ENCODE measurements around the gene CENPO. TPM values are rescaled to one million over a fixed set of nuclear protein-coding genes. Genes with fewer than 3 reads are reported as not detected.
A peak's percentile ranks its signal among the peaks of the same experiment; 100 is the strongest.

Gene CENPO
- total RNA-seq, 1 experiment from 2014 or later, result 39.3 TPM

DNA sequence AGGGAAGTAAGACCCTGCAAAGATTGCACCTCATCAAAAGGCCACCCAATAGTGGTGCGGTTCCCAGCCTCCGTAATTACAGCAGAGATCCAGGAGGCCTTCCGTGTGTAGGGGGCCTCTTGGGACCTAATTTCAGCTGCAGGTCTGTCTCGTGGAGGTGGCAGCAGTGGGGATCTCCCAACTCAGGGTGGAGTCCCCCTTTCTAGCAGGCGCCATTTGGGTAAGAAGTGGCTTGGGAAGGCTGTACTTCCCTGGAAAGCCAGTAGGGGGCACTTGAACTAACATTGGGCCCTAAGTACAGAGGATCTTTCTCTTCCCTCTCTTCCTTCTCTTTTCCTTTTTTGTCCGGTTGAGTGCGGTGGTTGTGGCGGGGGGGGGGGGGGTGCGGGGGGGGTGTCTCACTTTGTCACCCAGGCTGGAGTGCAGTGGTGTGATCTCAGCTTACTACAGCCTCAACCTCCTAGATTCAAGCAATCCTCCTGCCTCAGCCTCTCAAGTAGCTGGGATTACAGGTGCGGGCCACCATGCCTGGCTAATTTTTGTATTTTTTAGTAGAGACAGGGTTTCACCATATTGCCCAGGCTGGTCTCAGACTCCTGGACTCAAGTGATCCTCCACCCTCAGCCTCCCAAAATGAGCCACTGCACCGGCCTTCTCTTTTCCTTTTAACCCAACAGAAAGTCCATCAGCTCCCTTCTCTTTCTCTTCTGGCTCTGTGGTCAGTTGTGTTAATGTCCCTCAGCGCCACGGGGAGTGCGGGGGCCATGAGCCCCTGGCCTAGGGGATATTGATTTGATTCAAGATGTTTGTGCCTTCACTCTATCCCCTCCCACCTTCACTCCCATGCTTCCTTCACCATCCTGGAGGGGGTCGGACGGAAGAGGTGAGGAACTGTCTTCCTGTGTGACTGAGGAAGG is 32.0 kb downstream of the CENPO start:
- Histone ChIP-seq H3K27ac (ENCODE audit: low read length) (no peak overlapping the region), H3K36me3 (ENCODE audit: control insufficient read depth, insufficient read depth, low read length) (peaks cover 2% of the 10 kb centered on the region; the same call in 1 of the 2 replicates), H3K4me3 (ENCODE audit: low read depth in 2 of 2, low read length in 2 of 2) (no peak overlapping the region), H3K9me3 (ENCODE audit: control insufficient read depth, insufficient read depth, low read depth, low read length) (no peaks in the 10 kb centered on the region), H3K27me3 (ENCODE audit: control insufficient read depth, insufficient read depth, low read length) (no peaks in the 10 kb centered on the region), H3K4me1 (ENCODE audit: control insufficient read depth, insufficient read depth, low read length) (peaks cover 11% of the 10 kb centered on the region)
- DNase-seq (ENCODE audit: low read depth, low spot score) (no peak), ATAC-seq (no peak)
- TF ChIP-seq, protein P1, sequence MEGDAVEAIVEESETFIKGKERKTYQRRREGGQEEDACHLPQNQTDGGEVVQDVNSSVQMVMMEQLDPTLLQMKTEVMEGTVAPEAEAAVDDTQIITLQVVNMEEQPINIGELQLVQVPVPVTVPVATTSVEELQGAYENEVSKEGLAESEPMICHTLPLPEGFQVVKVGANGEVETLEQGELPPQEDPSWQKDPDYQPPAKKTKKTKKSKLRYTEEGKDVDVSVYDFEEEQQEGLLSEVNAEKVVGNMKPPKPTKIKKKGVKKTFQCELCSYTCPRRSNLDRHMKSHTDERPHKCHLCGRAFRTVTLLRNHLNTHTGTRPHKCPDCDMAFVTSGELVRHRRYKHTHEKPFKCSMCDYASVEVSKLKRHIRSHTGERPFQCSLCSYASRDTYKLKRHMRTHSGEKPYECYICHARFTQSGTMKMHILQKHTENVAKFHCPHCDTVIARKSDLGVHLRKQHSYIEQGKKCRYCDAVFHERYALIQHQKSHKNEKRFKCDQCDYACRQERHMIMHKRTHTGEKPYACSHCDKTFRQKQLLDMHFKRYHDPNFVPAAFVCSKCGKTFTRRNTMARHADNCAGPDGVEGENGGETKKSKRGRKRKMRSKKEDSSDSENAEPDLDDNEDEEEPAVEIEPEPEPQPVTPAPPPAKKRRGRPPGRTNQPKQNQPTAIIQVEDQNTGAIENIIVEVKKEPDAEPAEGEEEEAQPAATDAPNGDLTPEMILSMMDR (IDR thresholded peaks at IDR 0.05), result peak; percentile 73
- TF ChIP-seq SIN3A (IDR thresholded peaks at IDR 0.05; ENCODE audit: borderline replicate concordance, insufficient read depth, low read depth, low read length) (no peak), TCF7L2 (IDR thresholded peaks at IDR 0.05; ENCODE audit: low read depth, low read length) (no peak), POLR2AphosphoS5 (IDR thresholded peaks at IDR 0.05; ENCODE audit: low read depth, low read length) (no peak)
- TF ChIP-seq, protein P2, sequence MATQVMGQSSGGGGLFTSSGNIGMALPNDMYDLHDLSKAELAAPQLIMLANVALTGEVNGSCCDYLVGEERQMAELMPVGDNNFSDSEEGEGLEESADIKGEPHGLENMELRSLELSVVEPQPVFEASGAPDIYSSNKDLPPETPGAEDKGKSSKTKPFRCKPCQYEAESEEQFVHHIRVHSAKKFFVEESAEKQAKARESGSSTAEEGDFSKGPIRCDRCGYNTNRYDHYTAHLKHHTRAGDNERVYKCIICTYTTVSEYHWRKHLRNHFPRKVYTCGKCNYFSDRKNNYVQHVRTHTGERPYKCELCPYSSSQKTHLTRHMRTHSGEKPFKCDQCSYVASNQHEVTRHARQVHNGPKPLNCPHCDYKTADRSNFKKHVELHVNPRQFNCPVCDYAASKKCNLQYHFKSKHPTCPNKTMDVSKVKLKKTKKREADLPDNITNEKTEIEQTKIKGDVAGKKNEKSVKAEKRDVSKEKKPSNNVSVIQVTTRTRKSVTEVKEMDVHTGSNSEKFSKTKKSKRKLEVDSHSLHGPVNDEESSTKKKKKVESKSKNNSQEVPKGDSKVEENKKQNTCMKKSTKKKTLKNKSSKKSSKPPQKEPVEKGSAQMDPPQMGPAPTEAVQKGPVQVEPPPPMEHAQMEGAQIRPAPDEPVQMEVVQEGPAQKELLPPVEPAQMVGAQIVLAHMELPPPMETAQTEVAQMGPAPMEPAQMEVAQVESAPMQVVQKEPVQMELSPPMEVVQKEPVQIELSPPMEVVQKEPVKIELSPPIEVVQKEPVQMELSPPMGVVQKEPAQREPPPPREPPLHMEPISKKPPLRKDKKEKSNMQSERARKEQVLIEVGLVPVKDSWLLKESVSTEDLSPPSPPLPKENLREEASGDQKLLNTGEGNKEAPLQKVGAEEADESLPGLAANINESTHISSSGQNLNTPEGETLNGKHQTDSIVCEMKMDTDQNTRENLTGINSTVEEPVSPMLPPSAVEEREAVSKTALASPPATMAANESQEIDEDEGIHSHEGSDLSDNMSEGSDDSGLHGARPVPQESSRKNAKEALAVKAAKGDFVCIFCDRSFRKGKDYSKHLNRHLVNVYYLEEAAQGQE (IDR thresholded peaks at IDR 0.05; ENCODE audit: insufficient read depth in 1 of 2, low read depth in 2 of 2, low read length in 1 of 2), result no peak
- in situ Hi-C loops (cut with HindIII; ENCODE audit: low pct_unique_long_range_greater_than_20kb, low sequenced_read_pairs), result no loop called here
- no TSS peak for BruUV-seq (replicated peaks)
- intact Hi-C loops (cut with micrococcal nuclease; ENCODE audit: unreplicated experiment), result no loop called here
- ChIA-PET CTCF (interaction anchor here (0.7 kb wide), 1 partner anchor 377 kb away, joined by 4 read pairs; no protein-coding TSS in a partner anchor), POLR2A (no interaction called here)

GRCh38 chr2:24825883-24826772 is 32.9 kb downstream of the CENPO start:
- intact Hi-C loops (cut with micrococcal nuclease; ENCODE audit: unreplicated experiment) (no loop called here), in situ Hi-C loops (cut with HindIII; ENCODE audit: low pct_unique_long_range_greater_than_20kb, low sequenced_read_pairs) (no loop called here)
- Histone ChIP-seq H3K27ac (ENCODE audit: low read length) (no peak overlapping the region), H3K36me3 (ENCODE audit: control insufficient read depth, insufficient read depth, low read length) (no peaks in the 10 kb centered on the region), H3K4me3 (ENCODE audit: low read depth in 2 of 2, low read length in 2 of 2) (no peak overlapping the region), H3K27me3 (ENCODE audit: control insufficient read depth, insufficient read depth, low read length) (no peaks in the 10 kb centered on the region), H3K9me3 (ENCODE audit: control insufficient read depth, insufficient read depth, low read depth, low read length) (no peaks in the 10 kb centered on the region), H3K4me1 (ENCODE audit: control insufficient read depth, insufficient read depth, low read length) (peaks cover 11% of the 10 kb centered on the region)
- ChIA-PET CTCF (no interaction called here), POLR2A (no interaction called here)
- TF ChIP-seq, protein P1 (IDR thresholded peaks at IDR 0.05), result no peak
- peak; percentile 51; the same call in 1 of the 2 replicates for TF ChIP-seq POLR2AphosphoS5 (IDR thresholded peaks at IDR 0.05; ENCODE audit: low read depth, low read length)
- BruUV-seq (replicated peaks), result no TSS peak
- DNase-seq (ENCODE audit: low read depth, low spot score) (no peak), ATAC-seq (no peak; the same call in 1 of the 2 replicates)
